Activated CD4-positive, CD25-positive, alpha-beta regulatory T cell (primary cell): ENCODE measurements around the gene KRTAP5-10.
"Not testable (repeated sequence)": the region's sequence is repeated elsewhere in the genome, so short reads cannot be mapped to it uniquely, and the experiment has no call there.

ENCODE experiments used
- DNase-seq, 4 experiments: peaks; one replicate each; lab custom pipeline; 2025; lab: John Stamatoyannopoulos, UW

KRTAP5-10 gene

DNA sequence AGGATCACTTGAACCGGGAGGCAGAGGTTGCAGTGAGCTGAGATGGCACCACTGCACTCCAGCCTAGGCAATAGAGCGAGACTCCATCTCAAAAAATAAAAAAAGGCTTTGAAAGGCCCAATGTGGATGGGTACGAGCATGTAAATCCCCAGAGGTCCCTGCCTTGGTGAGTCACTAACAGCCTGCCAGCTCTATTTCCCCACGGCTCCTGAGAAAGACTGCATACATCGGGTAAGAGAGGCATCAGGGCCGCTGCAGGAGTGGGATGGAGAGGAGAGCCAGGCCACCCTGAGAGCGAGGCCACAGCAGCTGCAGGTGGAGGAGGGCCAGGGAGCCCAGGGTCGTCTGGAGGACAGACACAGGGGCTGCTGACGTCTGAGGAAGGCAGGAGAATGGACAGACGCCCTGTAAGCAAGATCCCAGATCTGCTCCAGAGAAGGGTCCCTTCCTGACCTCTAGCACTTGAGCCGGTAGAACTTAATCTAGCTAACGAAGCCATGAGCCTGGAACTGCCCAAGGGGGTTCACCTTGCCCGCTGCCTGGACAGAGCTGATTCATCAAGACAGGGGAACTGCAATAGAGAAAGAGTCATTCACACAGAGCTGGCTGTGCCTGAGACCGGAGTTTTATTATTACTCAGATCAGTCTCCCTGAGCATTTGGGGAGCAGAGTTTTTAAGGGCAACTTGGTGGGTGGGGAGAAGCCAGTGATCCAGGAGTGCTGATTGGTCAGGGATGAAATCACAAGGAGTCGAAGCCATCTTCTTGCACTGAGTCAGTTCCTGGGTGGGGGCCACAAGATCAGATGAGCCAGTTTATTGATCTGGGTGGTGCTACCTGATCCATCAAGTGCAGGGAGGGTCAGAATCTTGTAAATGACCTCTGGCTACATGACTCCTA is 22.2 kb upstream of the KRTAP5-10 start:
- DNase-seq: no peak

- no peak for DNase-seq
These were observed 21.5 kb upstream of the KRTAP5-10 start for GRCh38 chr11:71543866-71544265.

- DNase-seq: no peak
These were observed 20.7 kb upstream of the KRTAP5-10 start for GRCh38 chr11:71544525-71545214.

- DNase-seq: no peak
These were observed 19.9 kb upstream of the KRTAP5-10 start for GRCh38 chr11:71545405-71545966.

DNA sequence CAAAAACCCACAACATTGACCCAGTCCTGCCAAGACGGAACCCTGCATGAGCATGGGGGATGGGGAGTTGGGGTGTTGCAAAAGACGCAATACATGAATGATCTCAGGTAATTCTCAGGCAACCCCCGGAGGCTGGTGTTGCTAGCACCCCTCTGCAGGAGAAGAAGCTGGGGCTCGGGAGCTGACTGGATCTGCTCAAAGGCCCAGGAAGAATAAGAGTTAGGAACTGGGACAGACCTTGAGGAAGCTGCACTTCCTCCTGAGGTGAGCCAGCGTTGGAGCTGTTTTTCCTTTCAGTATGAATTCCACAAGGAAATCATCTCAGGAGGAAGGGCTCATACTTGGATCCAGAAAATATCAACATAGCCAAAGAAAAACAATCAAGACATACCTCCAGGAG is 17.2 kb upstream of the KRTAP5-10 start, which contains the start of gene KRTAP5-9:
Gene KRTAP5-9, plus strand, starts transcription at position 301 of the 400 bp plus-strand sequence. CDS start 238 bp downstream, outside the sequence.
- no peak for DNase-seq

DNA sequence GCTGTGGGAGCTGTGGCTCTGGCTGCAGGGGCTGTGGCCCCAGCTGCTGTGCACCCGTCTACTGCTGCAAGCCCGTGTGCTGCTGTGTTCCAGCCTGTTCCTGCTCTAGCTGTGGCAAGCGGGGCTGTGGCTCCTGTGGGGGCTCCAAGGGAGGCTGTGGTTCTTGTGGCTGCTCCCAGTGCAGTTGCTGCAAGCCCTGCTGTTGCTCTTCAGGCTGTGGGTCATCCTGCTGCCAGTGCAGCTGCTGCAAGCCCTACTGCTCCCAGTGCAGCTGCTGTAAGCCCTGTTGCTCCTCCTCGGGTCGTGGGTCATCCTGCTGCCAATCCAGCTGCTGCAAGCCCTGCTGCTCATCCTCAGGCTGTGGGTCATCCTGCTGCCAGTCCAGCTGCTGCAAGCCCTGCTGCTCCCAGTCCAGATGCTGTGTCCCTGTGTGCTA is 16.6 kb upstream of the KRTAP5-10 start:
- DNase-seq: no peak

DNA sequence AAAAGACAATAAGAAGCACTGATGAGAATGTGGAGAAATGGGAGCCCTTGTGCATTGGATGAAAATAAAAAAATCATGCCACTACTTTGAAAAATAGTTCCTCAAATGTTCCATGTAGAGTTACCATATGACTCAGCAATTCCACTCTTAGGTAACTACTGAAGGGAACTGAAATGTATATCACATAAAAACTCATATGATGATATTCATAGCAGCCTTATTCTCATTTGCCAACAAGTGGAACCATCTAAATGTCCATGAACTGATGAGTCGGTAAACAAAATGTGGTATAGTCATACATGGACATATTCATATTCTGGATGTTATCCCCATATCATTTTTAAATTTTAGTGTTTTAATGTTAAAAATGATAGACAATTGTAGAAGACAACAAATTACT is 13.7 kb upstream of the KRTAP5-10 start:
- DNase-seq: no peak

DNA sequence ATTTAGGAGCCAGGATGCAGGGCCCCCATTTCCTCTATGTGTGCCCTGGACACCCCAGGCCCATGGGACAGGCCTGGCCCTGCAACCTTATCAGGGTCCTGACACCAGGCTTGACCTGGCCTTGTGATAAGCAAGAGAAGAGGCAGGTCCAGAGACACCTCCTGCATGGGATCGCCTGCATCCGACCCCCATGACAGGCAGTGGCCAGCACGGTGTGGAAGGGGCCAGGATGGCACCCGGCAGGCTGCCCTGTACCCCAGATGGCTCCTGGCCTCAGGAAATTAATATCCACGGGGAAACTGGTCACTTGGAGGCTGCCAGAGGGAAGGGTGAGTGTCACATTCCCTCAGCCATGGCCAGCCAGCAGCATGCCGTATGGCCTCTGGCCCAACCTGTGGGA is 10.4 kb upstream of the KRTAP5-10 start:
- DNase-seq: no peak

- no peak for DNase-seq
These were observed 9.9 kb upstream of the KRTAP5-10 start for GRCh38 chr11:71555508-71555907.

DNA sequence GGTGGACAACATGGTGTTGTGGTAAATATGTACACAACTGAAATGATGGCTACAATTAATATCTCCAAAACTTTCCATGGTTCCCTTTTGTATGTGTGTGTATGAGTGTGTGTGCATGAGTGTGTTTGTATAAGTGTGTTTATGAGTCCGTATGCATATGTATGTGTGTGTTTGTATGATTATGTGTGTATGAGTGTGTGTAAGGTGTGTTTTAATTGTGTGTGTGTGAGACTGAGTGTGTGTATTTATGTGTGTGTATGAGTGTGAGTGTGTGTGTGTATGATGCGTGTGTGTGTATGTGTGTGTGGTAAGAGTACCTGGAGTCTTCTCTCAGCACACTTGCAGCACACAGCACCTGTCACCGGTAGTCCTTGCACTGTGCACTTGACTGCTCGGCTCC is 9.3 kb upstream of the KRTAP5-10 start:
- no peak for DNase-seq

DNA sequence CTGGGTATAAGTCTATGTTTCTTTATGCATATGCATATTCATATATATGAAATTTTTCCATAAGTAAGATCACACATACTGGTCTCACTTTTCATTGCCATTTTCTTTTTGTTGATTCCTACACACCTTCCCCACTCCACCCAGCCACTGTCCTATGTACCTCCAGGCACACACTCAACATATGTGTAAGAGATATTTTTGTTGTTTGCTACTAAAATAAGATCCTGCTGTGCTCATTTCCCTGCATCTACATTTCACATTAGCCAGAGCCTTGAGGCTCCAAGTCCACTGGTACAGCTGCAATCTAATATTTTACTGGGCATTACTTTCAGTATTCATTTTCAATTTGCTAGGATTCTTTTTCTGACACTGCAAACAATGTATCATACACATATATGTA is 8.1 kb upstream of the KRTAP5-10 start:
- DNase-seq: no peak

DNA sequence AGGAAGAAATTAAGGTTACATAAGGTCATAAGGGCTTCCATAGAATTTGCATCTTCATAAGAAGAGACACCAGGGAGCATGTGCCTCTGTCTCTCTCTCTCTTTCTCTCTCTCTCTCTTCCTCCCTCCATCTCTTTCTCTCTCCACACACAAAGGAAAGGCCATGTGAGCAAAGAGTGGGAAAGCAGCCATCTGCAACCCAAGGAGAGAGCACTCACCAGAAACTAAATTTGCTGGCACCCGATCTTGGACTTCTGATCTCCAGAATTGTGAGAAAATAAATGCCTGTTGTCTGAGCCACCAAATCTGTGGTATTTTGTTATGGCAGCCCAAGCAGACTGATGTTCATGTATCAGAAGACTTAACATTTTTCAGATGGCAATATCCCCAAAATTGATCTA is 6.4 kb upstream of the KRTAP5-10 start:
- no peak for DNase-seq

DNA sequence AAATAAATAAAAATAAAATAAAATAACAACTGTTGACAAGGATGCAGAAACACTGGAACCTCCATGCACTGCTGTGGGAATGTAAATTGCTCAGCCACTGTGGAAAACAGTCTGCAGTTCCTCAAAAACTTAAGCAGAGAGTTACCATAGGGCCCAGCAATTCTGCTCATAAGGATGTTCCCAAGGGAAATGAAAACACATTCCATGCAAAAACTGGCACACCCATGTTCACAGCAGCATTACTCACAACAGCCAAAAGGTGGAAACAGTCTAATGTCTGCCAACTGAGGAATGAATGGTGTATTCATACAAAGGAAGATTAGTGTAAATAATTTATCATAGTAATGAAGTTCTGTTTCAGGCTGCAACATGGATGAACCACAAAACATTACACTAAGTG is 3.2 kb upstream of the KRTAP5-10 start:
- no peak for DNase-seq

- DNase-seq: no peak
These were observed 2.0 kb upstream of the KRTAP5-10 start for GRCh38 chr11:71563406-71563805.

- DNase-seq: no peak
These were observed 933 bp upstream of the KRTAP5-10 start for GRCh38 chr11:71564430-71564829.

DNA sequence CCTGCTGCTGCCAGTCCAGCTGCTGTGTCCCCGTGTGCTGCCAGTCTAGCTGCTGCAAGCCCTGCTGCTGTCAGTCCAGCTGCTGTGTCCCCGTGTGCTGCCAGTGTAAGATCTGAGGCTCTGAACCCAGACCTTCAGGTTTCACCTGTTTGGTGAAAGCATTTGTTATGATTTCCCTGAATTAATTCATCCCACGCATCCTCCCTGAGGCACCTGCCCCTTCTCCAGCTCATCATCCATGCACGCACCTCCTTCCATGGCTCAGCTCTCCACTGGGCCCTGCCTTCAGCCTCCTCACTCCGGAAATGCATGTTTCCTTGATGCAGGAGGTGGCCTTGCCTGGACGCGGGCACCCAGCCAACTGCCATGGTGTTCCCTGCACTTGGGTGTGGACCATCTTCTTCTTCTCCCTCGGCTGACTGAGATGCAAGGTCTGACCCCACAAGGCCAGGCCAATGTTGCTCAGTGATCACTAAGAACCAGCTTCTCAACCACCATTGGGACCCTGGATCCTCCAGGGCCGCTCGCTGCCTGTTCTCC is 788 bp downstream of the KRTAP5-10 start:
- DNase-seq: no peak

- DNase-seq: not testable (repeated sequence)
These were observed 1.6 kb downstream of the KRTAP5-10 start for GRCh38 chr11:71566626-71567599.

DNA sequence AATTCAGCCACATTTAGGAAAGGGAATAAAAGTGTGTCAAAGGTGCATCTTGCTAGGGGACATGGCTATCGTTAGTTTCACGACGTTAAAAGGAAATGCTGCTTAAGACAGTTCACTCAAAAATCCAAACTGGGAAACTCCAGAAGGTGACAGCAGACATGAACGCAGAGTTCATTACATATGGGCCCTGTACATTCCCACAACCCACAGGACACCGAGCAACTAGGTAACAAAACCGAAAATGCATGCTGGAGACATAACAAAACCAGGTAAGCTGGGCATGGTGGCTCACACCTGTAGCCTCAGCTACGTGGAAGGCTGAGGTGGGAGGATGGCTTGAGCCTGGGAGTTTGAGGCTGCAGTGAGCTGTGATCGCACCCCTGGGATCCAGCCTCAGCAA is 2.3 kb downstream of the KRTAP5-10 start:
- not testable (repeated sequence) for DNase-seq

DNA sequence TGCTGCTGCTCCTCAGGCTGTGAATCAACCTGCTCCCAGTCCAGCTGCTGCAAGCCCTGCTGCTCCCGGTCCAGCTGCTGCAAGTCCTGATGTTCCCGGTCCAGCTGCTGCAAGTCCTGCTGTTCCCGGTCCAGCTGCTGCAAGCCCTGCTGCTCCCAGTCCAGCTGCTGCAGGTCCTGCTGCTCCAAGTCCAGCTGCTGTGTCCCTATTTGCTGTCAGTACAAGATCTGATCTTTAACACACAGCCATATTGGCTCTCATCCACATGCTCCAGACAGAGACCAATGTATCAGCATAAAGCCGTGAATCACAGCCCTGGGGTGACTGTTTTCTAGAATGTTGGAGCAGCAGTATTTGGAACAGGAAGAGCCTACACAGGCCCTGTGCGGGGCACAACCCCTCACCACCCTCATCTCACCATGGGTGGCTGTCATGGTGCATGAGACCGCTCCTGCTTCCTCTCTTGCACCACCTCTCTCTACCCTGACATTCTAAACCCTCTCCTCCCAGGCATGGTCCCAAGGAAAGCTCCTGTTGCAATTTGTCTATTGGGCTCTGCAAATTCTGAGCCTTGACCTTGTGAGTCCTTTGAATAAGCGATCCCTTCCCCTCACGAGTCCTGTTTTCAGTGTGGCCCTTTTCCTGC is 3.5 kb downstream of the KRTAP5-10 start:
- no peak for DNase-seq

DNA sequence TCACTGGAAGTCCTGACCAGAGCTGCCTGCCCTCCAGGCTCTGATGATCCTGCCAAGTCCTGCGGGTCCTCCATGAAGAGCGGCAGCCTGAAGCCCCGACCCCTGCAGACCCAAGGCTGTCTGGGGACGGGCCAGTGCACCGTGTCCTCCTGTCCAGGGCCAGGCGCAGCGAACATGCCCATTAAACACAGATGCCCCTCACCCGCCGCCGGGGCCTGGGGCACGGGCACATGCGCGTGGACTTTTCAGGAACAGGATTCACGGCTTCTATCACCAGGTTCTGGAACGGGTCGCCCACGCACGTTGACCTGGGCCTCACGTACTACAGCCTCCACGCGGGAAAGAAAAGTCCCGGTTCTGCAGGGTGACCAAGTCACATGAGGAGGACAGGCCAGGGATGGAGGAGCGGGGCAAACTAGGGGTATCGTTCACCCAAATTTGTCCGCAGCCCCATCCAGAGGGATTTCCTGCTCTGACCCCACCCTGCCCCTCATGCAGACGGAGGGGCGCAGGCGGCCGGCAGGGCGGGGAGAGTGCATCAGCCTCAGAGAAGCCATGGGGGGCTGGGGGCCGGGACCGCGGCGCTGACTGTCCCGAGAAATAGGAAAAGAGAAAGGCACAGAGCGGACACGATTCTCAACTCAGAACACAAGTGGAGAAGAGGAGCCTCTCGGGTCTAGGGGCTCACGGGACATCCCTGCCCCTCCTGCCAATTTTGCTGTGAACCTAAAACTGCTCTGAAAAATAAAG is 5.9 kb downstream of the KRTAP5-10 start:
- DNase-seq: not testable (repeated sequence)
